Measurements from ENCODE around the gene ARSK. TPM values are rescaled to one million over a fixed set of nuclear protein-coding genes. Genes with fewer than 3 reads are reported as not detected.

Gene ARSK
- total RNA-seq, 1 experiment from 2014 or later: 8.5 TPM

- TF ChIP-seq CTCF (conservative IDR thresholded peaks at IDR 0.05): no peak
- WGBS (ENCODE audit: extremely low coverage, insufficient read length, low lambda C conversion rate): no CpG with 5 or more reads among the region's 7 CpGs
- Histone ChIP-seq H3K79me1 (ENCODE audit: insufficient read depth, low read depth, low read length, poor library complexity, severe bottlenecking) (no peaks in the 10 kb centered on the region), H3K27ac (ENCODE audit: insufficient read length, low read depth, low read length) (no peak overlapping the region), H3K23ac (ENCODE audit: insufficient read length, low read depth, low read length) (no peak overlapping the region), H3K79me2 (ENCODE audit: insufficient read depth, low read length) (no peaks in the 10 kb centered on the region), H3K14ac (ENCODE audit: insufficient read depth, low read length) (no peak overlapping the region), H4K20me1 (ENCODE audit: control insufficient read depth, insufficient read depth, insufficient read length) (no peaks in the 10 kb centered on the region), H3K4me2 (ENCODE audit: insufficient read depth, insufficient read length, low read length) (no peak overlapping the region), H3K4me1 (ENCODE audit: insufficient read depth, low read length) (no peaks in the 10 kb centered on the region; the same call in 1 of the 2 replicates), H3T11ph (ENCODE audit: low read length) (no peak overlapping the region), H3K9ac (ENCODE audit: extremely low read depth, insufficient read length, low read length) (no peak overlapping the region), H3K23me2 (ENCODE audit: insufficient read length, low read depth, low read length, poor library complexity, severe bottlenecking) (peaks cover 4% of the 10 kb centered on the region), H2BK20ac (ENCODE audit: low read depth, low read length, poor library complexity, severe bottlenecking) (no peak overlapping the region), H2BK15ac (ENCODE audit: low read depth, low read length) (no peak overlapping the region), H2BK12ac (ENCODE audit: insufficient read length, low read depth, low read length) (no peak overlapping the region), H2BK120ac (ENCODE audit: low read depth, low read length, poor library complexity, severe bottlenecking) (no peak overlapping the region), H4K91ac (ENCODE audit: insufficient read length, low read depth, low read length) (no peak overlapping the region), H4K8ac (replicated peaks; ENCODE audit: insufficient read length, low read depth, low read length) (no peak overlapping the region), H4K5ac (ENCODE audit: insufficient read length, low read depth, low read length) (no peak overlapping the region), H3K56ac (ENCODE audit: insufficient read length, low read depth, low read length) (no peak overlapping the region), H2AFZ (ENCODE audit: low read length) (no peak overlapping the region), H2BK5ac (ENCODE audit: insufficient read length, low read length) (no peak overlapping the region), H2AK5ac (ENCODE audit: insufficient read length, low read length) (no peak overlapping the region), H3K4ac (ENCODE audit: low read depth, low read length) (no peak overlapping the region), H3K9me3 (ENCODE audit: control insufficient read depth, low read depth, low read length) (no peaks in the 10 kb centered on the region), H3K27me3 (ENCODE audit: insufficient read depth, low read length) (no peaks in the 10 kb centered on the region), H3K18ac (ENCODE audit: insufficient read length, low read depth, low read length) (no peak overlapping the region)
- no peaks in the 10 kb centered on the region; a peak in 1 of 5 replicates for H3K9me3 Mint-ChIP-seq
- no peaks in the 10 kb centered on the region for H3K36me3 Mint-ChIP-seq (ENCODE audit: insufficient read depth in 1 of 3, low read depth in 3 of 3)
- no peak overlapping the region for H3K27ac Mint-ChIP-seq
- peaks cover 0 to 4% of the 10 kb centered on the region in 2 experiments; a peak in 1 of 4 replicates for H3K4me1 Mint-ChIP-seq
- H3K4me3 Mint-ChIP-seq: no peak overlapping the region
- H3K27me3 Mint-ChIP-seq (ENCODE audit: low read depth): peaks cover 2% of the 10 kb centered on the region; the same call in 1 of the 2 replicates
- no peak for DNase-seq
Observed at GRCh38 chr5:95643152-95643551, 88.3 kb downstream of the ARSK start.

Data from H9 (cell line).